Choroid plexus epithelial cell (primary cell): ENCODE measurements around the gene ROCK2.

Experiments
- DNase-seq: peaks from one replicate; pipeline ENCODE4 v3.0.0-alpha.2; 2010; ENCODE audit warnings: low read depth
- H3K4me3 ChIP-seq: 2 replicates; pipeline ENCODE4 v1.5.1; 2011; ENCODE audit warnings: low read depth, mild to moderate bottlenecking, control low read depth, low read length, moderate library complexity
- TF ChIP-seq, protein P1 (sequence below): conservative IDR thresholded peaks from 2 replicates; pipeline ENCODE4 v1.5.1; 2011; ENCODE audit warnings: low read depth, mild to moderate bottlenecking, control low read depth, inconsistent platforms, low read length, moderate library complexity

Gene ROCK2

GRCh38 chr2:11352781-11353537 is 8.5 kb upstream of the ROCK2 start:
- no peak overlapping the region for H3K4me3 ChIP-seq
- TF ChIP-seq, protein P1, sequence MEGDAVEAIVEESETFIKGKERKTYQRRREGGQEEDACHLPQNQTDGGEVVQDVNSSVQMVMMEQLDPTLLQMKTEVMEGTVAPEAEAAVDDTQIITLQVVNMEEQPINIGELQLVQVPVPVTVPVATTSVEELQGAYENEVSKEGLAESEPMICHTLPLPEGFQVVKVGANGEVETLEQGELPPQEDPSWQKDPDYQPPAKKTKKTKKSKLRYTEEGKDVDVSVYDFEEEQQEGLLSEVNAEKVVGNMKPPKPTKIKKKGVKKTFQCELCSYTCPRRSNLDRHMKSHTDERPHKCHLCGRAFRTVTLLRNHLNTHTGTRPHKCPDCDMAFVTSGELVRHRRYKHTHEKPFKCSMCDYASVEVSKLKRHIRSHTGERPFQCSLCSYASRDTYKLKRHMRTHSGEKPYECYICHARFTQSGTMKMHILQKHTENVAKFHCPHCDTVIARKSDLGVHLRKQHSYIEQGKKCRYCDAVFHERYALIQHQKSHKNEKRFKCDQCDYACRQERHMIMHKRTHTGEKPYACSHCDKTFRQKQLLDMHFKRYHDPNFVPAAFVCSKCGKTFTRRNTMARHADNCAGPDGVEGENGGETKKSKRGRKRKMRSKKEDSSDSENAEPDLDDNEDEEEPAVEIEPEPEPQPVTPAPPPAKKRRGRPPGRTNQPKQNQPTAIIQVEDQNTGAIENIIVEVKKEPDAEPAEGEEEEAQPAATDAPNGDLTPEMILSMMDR: no peak
- DNase-seq: no peak

DNA sequence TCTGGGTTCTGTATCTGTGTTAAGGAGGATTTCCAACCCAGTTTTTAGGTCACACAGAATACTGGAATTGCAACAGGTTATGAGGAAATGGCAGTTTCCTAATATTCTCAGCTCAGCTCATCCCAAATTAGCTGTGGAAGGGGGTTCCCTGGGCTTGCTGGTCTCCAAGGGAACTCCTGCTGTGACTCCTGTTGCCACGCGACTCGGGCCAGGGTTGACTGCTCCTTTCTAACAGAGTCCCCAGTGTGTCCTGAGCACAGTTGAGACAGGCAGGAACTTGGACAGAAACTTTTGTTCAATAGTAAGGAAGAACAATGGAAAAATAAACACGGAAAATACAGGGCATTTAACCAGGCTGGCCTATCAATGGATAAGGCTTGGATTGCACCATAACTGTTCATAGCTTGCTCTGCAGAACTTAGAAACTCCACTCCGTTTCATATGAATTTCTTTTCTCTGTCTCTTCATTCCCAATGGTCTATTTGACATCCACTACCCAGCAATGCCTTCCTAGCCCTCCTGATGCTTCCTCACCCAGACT is 3.8 kb upstream of the ROCK2 start:
- TF ChIP-seq, protein P1: no peak
- no peak for DNase-seq
- H3K4me3 ChIP-seq: no peak overlapping the region

DNA sequence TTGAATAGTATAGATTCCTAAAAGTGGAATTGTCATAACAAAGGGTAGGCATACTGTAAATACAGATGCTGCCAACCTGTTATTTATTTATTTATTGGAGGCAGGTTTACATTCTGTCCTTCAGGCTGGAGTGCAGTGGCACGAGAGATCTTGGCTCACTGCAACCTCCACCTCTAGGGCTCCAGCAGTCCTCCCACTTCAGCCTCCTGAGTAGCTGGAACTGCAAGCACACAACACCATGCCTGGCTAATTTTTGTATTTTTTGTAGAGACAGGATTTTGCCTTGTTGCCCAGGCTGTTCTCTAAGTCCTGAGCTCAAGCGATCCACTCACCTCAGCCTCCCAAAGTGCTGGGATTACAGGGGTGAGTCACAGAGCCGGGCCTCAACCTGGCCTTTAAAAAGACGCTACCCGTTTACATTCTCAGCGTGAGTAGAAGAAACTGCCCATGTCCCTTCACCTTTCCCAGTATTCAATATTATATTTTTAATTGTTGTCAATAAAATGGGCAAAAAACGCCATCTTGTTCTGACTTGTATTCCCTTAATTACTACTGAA is 3.0 kb upstream of the ROCK2 start:
- no peak overlapping the region for H3K4me3 ChIP-seq
- no peak for DNase-seq
- TF ChIP-seq, protein P1: no peak

DNA sequence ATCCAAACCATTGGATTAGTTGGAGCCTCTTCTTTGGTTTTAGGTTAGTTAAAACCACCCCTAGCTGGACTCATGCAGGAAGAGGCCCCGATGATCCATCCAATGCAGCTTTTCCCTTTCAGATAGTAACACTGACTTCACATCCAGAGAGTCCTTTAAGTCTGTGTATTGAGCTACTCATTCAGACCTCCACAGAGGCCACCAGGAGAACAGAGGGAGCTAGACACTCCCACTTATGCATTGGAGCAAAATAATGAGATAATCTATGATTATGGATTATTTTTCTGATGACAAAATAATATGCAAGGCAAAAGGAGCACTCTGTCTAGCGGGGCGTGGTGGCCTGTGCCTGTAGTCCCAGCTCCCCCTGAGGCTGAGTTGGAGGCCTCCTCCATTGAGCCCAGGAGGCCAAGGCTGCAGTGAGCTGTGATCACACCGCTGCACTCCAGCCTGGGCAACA is 1.6 kb upstream of the ROCK2 start:
- no peak for DNase-seq
- no peak overlapping the region for H3K4me3 ChIP-seq
- TF ChIP-seq, protein P1: no peak

DNA sequence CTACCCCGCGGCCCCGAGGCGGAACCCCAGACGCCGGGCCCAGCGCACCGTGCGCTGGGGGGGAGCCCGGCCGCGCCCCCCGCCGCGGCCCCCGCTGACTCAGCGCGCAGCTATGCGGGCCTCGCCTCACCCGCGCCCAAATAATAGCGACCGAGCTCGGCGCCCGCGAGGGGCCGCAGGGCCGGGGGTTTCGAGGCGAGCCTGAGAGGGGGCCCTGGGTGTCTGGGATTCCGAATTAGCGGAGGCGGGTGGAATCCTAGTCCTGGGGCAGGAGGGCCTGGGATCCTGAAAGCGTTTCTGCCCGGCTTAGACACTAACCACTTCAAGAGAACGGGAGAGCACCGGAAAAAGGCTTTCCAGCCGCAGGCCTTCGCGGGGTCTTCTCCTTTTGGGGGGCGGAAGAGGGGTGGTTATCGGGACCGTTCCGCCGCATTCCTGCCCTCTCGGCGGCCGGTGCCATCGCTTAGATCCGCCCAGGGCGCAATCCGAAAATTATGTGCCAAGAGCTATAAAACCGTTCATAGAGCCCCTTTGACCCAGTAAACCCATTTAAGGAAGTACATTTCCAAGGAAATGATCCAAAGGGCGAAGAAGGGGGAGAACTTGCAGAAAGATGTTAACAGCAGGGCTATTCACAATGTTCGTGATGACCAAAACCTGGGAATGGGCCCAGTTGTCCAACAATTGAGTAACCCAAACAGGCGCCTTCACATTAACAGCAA is 681 bp upstream of the ROCK2 start:
- DNase-seq: peak; percentile 60
- TF ChIP-seq, protein P1: no peak
- H3K4me3 ChIP-seq: peak overlapping the region; percentile 84

- DNase-seq: no peak
- TF ChIP-seq, protein P1: no peak
- peak overlapping the region; percentile 84 for H3K4me3 ChIP-seq
Measured at GRCh38 chr2:11343650-11344341, 640 bp downstream of the ROCK2 start.
